HG03575 (cell line): ENCODE results near the gene E2F3.
"Not testable (repeated sequence)": the region's sequence is repeated elsewhere in the genome, so short reads cannot be mapped to it uniquely, and the experiment has no call there.

Experiments used
- ATAC-seq: cut with Tn5 transposase; IDR thresholded peaks from one replicate; pipeline ENCODE4 v1.9.1; 2021; ENCODE audit not compliant: unreplicated experiment, insufficient number of reproducible peaks, low FRiP score; ENCODE audit errors: extremely low read depth

Gene E2F3

DNA sequence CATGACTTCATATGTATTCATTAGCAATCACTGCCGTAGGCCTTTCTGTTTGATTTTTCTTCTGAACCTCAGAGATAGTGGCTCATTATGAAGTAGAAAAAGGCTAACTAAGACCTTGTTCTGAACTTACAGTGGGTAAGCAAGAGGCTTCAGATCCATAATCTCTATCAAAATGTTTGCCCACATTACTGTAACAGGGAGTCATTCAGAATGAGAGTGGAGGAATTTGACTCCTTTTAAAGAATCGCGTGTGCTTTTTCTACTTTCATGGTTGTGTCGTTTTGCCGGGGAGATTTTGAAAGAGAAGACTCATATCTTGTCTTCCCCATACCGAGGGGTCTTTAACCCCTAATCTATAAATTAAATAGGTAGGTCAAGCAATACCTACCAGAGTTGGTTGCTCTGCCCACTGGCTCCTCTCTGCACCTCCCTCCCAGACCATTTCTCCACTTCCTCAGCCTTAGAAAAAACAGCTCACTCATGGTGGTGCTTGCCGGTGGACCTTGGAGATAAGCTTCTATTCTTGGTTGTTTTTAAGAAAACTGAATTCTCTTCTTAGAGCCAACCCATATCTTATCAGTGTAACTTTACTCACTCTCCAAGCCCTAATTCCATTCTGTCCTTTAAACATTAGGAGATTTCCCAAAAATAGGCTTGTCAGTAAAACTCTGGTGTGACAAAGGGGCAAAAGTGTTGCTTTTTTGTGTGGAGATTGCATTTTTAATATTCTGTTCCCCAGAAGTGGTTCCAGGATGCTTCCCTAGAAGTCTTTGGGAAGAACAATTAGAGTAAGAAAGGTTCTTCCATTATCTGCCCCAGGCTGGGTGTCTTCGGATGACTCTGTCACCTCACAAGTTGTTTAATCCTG, 56.6 kb downstream of the E2F3 start:
- no peak for ATAC-seq

DNA sequence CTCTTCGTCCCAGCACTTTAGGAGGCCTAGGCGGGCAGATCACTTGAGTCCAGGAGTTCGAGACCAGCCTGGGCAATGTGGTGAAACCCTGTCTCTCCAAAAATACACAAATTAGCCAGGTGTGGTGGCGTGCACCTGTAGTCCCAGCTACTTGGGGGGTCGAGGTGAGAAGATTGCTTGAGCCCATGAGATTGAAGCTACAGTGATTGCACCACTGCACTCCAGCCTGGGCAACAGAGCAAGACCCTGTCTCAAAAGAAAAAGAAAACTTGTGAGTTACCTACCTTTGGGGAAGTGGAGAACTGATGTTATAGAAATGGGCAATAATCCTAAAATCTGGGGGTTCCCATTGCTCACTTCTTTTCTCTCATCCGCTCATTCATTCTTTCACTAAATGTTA, 58.0 kb downstream of the E2F3 start:
- ATAC-seq, result no peak

DNA sequence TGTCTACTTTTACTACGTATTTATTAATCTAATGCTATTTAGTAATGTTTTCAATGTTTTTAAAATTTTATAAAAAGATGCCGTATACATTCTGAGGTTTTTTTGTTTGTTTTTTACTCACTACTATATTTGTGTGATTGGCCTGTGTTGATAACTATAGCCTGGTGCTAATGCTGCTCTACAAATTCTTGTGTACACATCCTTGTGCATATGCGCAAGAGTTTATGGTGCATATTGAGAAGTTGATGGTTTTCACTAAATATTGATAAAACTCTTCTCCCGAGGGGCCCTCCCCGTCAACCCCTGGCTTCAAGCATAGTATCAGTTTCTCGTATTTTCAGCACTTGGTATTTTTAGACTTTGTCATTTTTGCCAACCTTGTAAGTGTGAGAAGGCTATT, 59.9 kb downstream of the E2F3 start:
- no peak for ATAC-seq

DNA sequence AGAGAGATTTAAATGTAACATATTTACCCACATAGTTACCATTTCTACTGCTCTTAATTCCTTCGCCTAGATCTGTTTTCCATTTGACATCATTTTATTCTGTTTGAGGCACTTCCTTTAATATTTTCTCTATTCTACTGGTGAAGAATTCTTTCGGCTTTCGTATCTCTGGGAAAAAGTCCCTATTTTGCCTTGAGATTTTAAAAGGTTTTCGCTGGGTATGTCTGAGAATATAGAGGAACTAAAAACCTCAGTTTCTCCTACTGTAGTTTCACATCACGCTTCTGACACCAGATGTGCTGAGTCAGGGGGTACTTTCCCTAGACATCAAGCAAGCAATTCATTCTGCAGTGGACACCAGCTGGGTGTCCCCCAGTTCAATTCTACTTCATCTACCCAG, 61.7 kb downstream of the E2F3 start:
- no peak for ATAC-seq

DNA sequence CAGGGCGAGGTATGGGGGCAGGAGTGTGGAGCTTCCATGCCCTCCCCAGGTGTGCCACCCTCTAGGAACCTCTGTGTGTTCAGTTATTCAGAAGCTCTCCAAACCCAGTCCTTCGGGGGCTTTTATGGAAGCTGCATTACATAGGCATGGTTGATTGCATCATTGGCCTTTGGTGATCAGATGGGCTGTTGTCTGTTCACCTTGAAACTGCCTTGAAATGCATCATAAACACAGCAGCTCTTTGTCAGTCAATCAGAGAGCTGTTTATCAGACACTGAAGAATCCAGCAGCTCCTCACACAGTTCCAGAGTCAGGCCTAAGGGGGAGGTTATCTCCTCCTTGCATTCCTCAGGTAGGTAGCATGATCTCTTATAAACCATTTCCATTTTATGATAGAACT, 62.4 kb downstream of the E2F3 start:
- no peak for ATAC-seq

DNA sequence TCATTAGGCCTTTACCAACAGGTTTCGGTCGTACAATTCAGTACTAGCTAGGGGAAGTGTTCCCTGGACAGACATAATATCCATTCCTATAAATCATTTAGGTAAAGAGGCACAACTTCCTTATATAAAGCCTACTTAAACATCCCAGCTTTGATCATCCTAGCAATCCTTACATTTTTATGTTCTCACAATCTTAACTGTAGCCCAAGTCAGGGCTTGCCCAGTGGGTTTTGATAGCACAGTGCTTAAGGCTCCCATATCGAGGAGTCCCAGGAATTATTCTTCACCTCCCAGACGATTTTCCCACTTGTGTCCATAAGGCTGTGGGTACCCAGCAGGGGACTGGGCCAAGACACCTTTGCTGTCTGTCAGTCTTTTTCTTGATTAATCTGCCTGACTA, 63.2 kb downstream of the E2F3 start:
- no peak for ATAC-seq

DNA sequence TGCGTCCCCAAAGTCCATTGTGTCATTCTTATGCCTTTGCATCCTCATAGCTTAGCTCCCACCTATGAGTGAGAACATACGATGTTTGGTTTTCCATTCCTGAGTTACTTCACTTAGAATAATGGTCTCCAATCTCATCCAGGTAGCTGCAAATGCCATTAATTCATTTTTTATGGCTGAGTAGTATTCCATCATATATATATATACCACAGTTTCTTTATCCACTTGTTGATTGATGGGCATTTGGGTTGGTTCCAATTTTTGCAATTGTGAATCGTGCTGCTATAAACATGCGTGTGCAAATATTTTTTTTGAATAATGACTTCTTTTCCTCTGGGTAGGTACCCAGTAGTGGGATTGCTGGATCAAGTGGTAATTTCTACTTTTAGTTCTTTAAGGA, 63.9 kb downstream of the E2F3 start:
- ATAC-seq, result not testable (repeated sequence)

DNA sequence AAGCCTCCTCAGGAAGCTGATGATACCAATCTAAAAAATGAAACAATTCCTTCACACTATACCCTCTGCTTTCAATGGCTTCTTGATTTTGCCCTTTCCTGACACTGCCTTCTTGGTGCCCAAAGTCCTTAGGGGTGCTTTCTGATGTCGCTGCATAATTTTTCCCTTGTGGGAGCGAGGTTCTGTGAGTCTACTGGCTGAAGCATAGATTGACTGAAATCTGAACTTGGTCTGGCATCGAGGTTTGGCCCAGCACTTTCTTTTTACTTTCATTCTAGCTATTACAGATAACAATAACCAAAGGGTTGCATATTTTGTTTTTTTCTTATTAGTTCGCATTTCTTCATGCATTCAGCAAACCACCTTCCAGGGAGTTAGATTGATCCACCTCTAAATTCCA, 65.8 kb downstream of the E2F3 start:
- ATAC-seq, result peak; percentile 35

DNA sequence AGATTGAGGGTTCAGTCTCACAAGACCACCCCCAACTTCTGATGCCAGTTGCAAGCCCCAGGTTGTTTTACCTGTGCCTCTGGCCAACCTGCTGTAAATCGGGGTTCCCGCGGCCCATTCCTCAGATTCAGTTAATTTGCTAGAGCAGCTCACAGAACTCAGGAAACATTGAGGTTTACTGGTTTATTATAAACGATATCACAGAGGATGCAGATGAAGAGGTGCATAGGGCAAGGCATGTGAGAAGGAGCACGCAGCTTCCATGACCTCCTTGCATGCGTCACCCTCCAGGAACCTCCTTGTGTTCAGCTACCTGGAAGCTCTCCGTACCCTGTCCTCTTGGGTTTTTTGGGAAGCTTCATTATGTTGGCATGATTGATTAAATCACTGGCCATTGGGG, 66.5 kb downstream of the E2F3 start:
- ATAC-seq, result no peak

DNA sequence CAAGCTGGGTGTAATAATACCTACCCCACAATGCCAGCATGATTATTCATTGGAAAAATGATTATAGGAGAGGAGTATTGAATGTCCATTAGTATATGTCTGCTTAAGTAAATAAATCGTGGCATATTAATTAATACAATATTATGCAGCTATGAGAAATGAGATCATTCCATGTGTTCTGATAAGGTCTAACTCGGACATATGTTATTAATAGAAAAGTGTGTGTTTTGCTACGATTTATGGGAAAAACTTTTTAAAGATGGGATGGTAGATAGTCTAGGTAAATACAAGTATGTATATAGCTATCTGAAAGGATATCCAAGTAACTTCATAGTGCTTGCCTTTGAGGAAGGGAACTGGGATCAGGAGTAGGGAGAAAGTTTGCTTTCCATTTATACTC, 71.1 kb downstream of the E2F3 start:
- ATAC-seq, result no peak

DNA sequence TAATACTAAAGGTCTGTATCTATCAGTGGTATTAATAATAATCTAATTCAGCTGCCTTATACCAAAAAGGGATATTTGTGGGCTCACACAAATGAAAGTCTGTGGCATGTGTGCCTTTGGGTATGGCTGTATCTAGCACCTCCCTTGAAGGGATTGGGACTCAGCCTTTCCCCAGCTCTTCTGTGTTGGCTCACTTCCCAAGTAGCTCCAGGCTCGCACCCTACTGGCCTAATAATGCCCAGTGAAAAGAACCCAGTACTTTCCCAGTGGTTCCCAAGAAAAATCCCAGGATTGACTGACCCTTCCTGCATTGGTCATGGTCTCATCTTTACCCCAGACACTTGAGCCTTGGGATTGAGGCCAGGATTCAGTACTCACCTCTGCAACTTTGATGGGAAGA, 71.8 kb downstream of the E2F3 start:
- ATAC-seq, result no peak

DNA sequence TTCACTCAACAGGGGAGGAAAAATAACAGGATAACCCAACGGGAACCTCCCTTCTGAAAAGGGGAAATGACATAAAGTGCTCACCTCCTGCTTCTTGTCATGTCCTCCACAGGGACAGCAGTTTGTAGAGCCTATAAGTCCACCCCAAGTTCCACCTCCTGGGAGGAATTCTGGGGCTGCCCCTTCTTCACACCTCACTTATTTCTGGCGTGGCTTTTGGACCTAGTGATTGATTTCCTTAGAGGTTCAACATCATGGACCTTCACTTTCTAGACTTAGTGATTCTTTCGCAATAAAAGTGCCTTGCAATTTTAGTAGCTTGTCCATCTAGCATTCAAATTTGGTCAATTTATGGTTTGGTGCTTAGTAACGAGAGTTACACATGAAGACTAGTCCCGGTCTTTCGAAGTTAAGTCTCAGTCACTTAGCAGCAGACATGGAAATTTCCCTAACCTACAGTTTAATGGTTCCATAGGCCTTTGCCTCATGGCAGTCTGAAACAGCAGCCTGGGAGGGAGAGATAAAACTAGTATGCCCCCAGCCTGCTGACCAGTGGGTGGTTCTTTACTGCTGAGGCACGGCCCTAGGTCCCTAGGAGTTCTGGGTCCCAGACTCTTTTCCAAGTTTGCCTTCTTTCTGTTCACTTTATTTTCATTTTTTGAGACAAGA, 73.3 kb downstream of the E2F3 start:
- ATAC-seq, result no peak

DNA sequence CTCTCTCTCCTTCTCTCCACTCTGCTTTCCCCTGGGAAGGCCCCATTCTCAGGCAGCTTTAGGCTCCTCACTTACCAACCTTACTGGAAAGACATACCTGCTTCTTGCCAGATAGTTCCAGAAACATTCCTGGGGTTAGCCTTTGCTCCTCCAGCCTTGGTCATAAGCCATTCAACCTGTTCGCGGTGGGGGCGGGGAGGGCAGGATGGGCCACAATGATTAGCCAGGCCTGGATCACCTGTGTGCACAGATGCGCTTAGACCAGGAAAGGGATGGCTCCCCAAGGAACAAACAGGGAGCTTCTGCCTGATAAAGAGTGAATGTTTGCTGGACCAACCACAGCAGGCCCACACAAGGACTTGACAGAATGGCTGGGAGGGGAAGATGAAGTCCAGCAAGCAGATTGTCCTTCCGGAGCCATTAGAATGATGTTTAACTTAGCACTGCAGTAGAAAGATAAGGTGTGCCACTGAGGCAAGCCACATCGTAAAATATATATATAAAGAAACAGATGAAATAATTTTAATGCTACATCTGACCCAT, 74.9 kb downstream of the E2F3 start:
- ATAC-seq, result no peak

DNA sequence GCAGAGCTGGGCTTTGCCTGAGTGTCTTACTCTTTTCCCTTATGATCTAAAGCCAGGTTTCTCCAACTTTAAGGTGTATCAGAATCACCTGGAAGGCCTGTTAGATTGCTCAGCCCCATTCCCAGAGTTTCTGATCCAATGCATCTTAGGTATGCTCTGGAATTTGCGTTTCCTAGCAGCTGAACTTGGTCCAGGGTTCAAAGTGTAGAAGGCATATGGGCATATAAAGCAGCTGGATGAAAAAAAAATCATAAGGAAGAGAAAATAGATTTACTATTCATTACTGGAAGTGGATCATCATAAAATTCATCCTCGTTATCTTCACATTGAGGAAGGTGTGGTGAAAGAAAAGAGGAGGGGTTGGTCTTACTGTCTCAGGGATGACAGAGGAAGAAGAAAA, 75.8 kb downstream of the E2F3 start:
- no peak for ATAC-seq

DNA sequence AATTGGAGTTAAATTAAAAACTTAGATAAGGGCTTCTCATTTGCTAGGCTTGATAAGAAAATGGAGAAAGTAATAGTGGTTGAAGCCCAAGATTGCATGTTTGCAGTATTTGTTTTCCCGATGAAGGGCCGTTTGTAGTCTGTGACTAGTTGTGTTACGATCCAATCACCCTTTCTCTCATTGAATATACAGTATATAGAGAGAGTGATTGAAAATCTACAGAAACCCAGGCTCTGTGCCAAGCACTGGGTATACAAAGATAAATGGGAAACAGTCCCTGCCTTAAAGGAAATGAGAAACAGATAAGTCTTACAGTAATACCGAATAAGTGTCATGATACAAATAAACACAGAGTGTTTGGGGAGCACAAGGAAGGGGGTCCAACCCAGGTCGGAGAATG, 77.4 kb downstream of the E2F3 start:
- no peak for ATAC-seq

DNA sequence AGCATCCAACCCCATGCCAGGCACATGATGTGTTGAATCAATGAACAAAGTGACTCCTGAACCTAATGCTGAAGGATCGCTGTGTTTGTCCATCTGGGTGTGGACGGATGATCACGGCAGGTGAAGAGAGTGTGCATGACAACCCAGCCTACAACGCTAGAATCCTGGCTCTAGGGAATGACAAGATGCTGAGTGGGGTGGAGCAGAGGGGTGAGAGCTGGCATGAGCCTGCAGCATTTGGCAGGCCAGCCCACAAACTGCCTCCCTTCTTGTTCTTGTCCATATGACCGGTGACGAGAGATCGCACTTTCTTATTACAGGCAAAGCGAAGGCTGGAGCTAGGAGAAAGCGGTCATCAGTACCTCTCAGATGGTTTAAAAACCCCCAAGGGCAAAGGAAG, 77.8 kb downstream of the E2F3 start:
- no peak for ATAC-seq

DNA sequence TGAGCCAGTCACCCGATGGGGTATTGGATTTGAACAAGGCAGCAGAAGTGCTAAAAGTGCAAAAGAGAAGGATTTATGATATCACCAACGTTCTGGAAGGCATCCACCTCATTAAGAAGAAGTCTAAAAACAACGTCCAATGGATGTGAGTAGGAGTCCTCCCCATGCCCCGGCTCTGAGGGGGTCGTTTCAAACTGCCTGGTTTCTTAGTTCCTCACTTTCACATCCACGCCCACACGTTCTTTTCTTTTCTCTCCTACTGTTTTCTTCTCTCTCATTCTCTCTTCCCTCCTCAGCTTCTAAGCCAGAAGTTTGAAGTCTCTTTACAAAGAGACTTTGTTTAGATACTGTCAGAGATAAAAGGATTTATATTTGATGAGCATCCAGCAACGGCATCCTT, 79.6 kb downstream of the E2F3 start:
- ATAC-seq, result no peak

DNA sequence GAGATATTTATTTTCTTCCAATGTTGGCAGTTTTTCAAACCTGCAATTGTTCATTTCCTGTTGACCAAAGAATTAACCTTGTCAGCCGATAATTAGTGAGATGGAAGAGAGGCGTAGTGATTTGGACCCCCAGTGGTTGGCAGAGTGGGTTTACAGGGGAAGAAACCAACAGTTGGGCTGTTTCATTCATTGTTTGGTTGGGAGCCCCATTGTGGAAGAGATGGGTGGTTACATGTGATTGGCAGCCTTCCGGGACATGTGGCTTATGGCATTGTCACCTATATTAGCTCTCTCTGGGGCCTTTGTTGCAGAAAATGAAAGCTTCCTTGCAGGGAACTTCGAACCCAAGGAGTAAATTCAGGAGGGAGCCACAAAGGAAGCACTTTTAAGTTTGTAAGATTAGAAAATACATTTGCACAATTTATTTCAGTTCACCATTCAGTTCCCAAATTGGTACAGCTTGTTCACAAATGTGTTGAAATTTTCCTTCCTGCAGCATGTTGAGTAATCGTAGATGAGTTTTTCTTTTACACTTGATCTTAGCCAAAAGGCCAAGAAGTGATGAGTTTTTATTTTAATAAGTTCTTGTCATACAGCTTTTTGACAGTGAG, 82.3 kb downstream of the E2F3 start:
- ATAC-seq, result no peak

DNA sequence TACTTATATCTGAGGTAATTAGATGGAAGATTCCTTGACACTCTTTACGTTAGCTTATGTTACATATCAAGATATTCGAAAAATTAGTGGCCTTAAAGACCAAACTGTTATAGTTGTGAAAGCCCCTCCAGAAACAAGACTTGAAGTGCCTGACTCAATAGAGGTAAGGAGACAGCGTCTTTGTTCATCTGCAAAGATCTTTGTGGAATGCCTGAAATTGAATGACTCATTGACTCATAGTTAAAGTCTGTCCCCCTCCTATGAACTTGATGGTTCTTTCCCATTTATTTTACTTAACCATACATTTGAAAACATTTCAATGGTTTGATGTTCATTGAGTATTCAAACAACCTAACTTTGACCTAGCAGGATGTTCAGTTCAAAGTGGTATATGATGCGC, 85.0 kb downstream of the E2F3 start:
- ATAC-seq, result no peak
